HCT116 (cell line): Measurements from ENCODE around the gene SFTPB. TPM values are rescaled to one million over a fixed set of nuclear protein-coding genes. Genes with fewer than 3 reads are reported as not detected.

Source experiments
- ATAC-seq: fragments of 200-7000 bp; cut with Tn5 transposase; 2 replicates; pipeline ENCODE4 v1.9.1; 2020; ENCODE audit warnings: mild to moderate bottlenecking, moderate library complexity
- BruUV-seq: library from RNA; stranded (reverse); fragments of 400-500 nt; replicated peaks from 2 replicates; lab custom pipeline; 2021; lab: Mats Ljungman, UMichigan
- CTCF ChIA-PET: fragments of 300-600 bp; sonication (Branson Sonifier 250); formaldehyde crosslinking; loops from one replicate; lab custom pipeline; 2021; ENCODE audit warnings: antibody characterized with exemption; lab: Charles Lee
- POLR2A ChIA-PET: fragments of 300-600, 350-600 bp; sonication (Branson Sonifier 250); formaldehyde crosslinking; loops from one replicate; lab custom pipeline; 2021; ENCODE audit warnings: antibody characterized with exemption; lab: Charles Lee
- RAD21 ChIA-PET, 2 experiments: fragments of 300-600 bp; sonication (Branson Sonifier 250); formaldehyde crosslinking; loops; one replicate each; lab custom pipeline; 2023; ENCODE audit warnings: low total read pairs in 2 of 2; ENCODE audit not compliant: uncharacterized antibody in 2 of 2, unreplicated experiment in 2 of 2, low non-redundant PET in 1 of 2; lab: Charles Lee
- DNase-seq: peaks from one replicate; pipeline ENCODE4 v3.0.0-alpha.2; 2010; ENCODE audit warnings: low read depth, low spot score
- H2AFZ ChIP-seq: fragments of 200-600 bp; shearing (Covaris generic), sonication (generic); 2 replicates; pipeline ENCODE4 v1.6.1; 2017; ENCODE audit warnings: low read depth, mixed run types, mixed read lengths, antibody characterized with exemption, low read length; ENCODE audit not compliant: poor library complexity, severe bottlenecking
- H3K27ac ChIP-seq: 2 replicates; pipeline ENCODE4 v1.5.1; 2012; ENCODE audit warnings: low read depth, low read length
- H3K27me3 ChIP-seq: fragments of 200-600 bp; sonication (generic); 2 replicates; pipeline ENCODE4 v1.6.1; 2016; ENCODE audit warnings: mixed run types, low read length, mixed read lengths; ENCODE audit not compliant: insufficient read depth
- H3K36me3 ChIP-seq, 2 experiments: fragments of 200-500 bp in 1 of 2; fragments of 200-600 bp in 1 of 2; sonication (Bioruptor generic) in 1 of 2; sonication (generic) in 1 of 2; 2 replicates each; pipeline versions ENCODE4 v1.5.1 to v1.6.1; 2014 to 2016; ENCODE audit warnings: low read length in 2 of 2, inconsistent platforms in 1 of 2, mixed read lengths in 1 of 2, mixed run types in 1 of 2; ENCODE audit not compliant: insufficient read depth in 2 of 2, control insufficient read depth in 1 of 2
- H3K4me1 ChIP-seq, 2 experiments: fragments of 200-600 bp in 1 of 2; sonication (generic) in 1 of 2; 2 replicates each; pipeline versions ENCODE4 v1.5.1 to v1.6.1; 2012 to 2017; ENCODE audit warnings: low read length in 2 of 2, inconsistent platforms in 1 of 2, mild to moderate bottlenecking in 1 of 2, mixed read lengths in 1 of 2, mixed run types in 1 of 2, moderate library complexity in 1 of 2; ENCODE audit not compliant: insufficient read depth in 2 of 2, control insufficient read depth in 1 of 2
- H3K4me2 ChIP-seq: fragments of 200-600 bp; sonication (generic); 2 replicates; pipeline ENCODE4 v1.6.1; 2017; ENCODE audit warnings: mixed run types, low read length, mixed read lengths
- H3K4me3 ChIP-seq, 2 experiments: fragments of 200-600 bp in 1 of 2; sonication (generic) in 1 of 2; replicated peaks in 1 of 2; 2 replicates each; pipeline ENCODE4 v1.5.1; 2011 to 2016; ENCODE audit warnings: low read length in 2 of 2, control low read depth in 1 of 2, low read depth in 1 of 2, mild to moderate bottlenecking in 1 of 2, mixed read lengths in 1 of 2, mixed run types in 1 of 2
- H3K79me2 ChIP-seq: fragments of 200-600 bp; sonication (generic); 2 replicates; pipeline ENCODE4 v1.6.1; 2017; ENCODE audit warnings: mild to moderate bottlenecking, mixed run types, low read length, moderate library complexity, mixed read lengths; ENCODE audit not compliant: insufficient read depth
- H3K9ac ChIP-seq: fragments of 200-600 bp; sonication (generic); 2 replicates; pipeline ENCODE4 v1.6.1; 2016; ENCODE audit warnings: low read length, mixed read lengths
- H3K9me2 ChIP-seq: fragments of 200-600 bp; sonication (generic), shearing (Covaris generic); 2 replicates; pipeline ENCODE4 v1.6.1; 2017; ENCODE audit warnings: mixed run types, mild to moderate bottlenecking, moderate library complexity; ENCODE audit not compliant: insufficient read depth
- H3K9me3 ChIP-seq, 2 experiments: fragments of 200-500 bp in 1 of 2; fragments of 200-600 bp in 1 of 2; sonication (Bioruptor generic) in 1 of 2; sonication (generic) in 1 of 2; 2 replicates each; pipeline ENCODE4 v1.6.1; 2014 to 2017; ENCODE audit warnings: low read length in 2 of 2, mixed read lengths in 2 of 2, inconsistent platforms in 1 of 2, low read depth in 1 of 2, mild to moderate bottlenecking in 1 of 2, mixed run types in 1 of 2, moderate library complexity in 1 of 2; ENCODE audit not compliant: control insufficient read depth in 1 of 2, insufficient read depth in 1 of 2
- H4K20me1 ChIP-seq: fragments of 200-600 bp; sonication (generic), shearing (Covaris generic); 2 replicates; pipeline ENCODE4 v1.6.1; 2017; ENCODE audit warnings: mixed run types, mild to moderate bottlenecking, moderate library complexity; ENCODE audit not compliant: insufficient read depth
- CBX3 ChIP-seq: IDR thresholded peaks from 2 replicates; pipeline ENCODE4 v1.6.1; 2012; ENCODE audit warnings: low read depth
- CEBPB ChIP-seq: IDR thresholded peaks from 2 replicates; pipeline ENCODE4 v1.6.1; 2012; ENCODE audit warnings: low read depth
- EGR1 ChIP-seq: IDR thresholded peaks from 2 replicates; pipeline ENCODE4 v1.6.1; 2012; ENCODE audit warnings: low read depth
- ELF1 ChIP-seq: IDR thresholded peaks from 2 replicates; pipeline ENCODE4 v1.6.1; 2012; ENCODE audit warnings: low read depth, borderline replicate concordance
- EZH2 ChIP-seq: fragments of 200-600 bp; sonication (generic); IDR thresholded peaks from 2 replicates; pipeline ENCODE4 v1.6.1; 2017; ENCODE audit warnings: antibody characterized with exemption, mixed run types
- EZH2phosphoT487 ChIP-seq: fragments of 200-600 bp; IDR thresholded peaks from 2 replicates; pipeline ENCODE4 v1.6.1; 2018; ENCODE audit warnings: antibody characterized with exemption, borderline replicate concordance
- FOSL1 ChIP-seq: IDR thresholded peaks from 2 replicates; pipeline ENCODE4 v1.6.1; 2012; ENCODE audit warnings: low read depth
- JUND ChIP-seq: IDR thresholded peaks from 2 replicates; pipeline ENCODE4 v1.6.1; 2012
- POLR2A ChIP-seq: IDR thresholded peaks from 2 replicates; pipeline ENCODE4 v1.7.0; 2011; ENCODE audit warnings: borderline replicate concordance; ENCODE audit not compliant: insufficient read depth, insufficient read length; ENCODE audit errors: extremely low read depth
- POLR2AphosphoS5 ChIP-seq: IDR thresholded peaks from 2 replicates; pipeline ENCODE4 v1.6.1; 2011; ENCODE audit warnings: mild to moderate bottlenecking, low read depth, low read length, moderate library complexity
- RAD21 ChIP-seq: IDR thresholded peaks from 2 replicates; pipeline ENCODE4 v1.6.1; 2012; ENCODE audit warnings: low read depth, mild to moderate bottlenecking
- SP1 ChIP-seq: IDR thresholded peaks from 2 replicates; pipeline ENCODE4 v1.6.1; 2012; ENCODE audit warnings: low read depth
- SRF ChIP-seq: IDR thresholded peaks from 2 replicates; pipeline ENCODE4 v1.6.1; 2012; ENCODE audit warnings: low read depth
- TCF7L2 ChIP-seq: IDR thresholded peaks from 2 replicates; pipeline ENCODE4 v1.7.0; 2011; ENCODE audit warnings: borderline replicate concordance, inconsistent platforms; ENCODE audit not compliant: insufficient read depth, insufficient read length; ENCODE audit errors: extremely low read depth
- ZFX ChIP-seq: fragments of 450-650 bp; IDR thresholded peaks from 2 replicates; pipeline ENCODE4 v1.6.1; 2017
- ZNF274 ChIP-seq: fragments of 200-500 bp; sonication (Bioruptor generic); IDR thresholded peaks from 2 replicates; pipeline ENCODE4 v1.6.1; 2014; ENCODE audit warnings: mild to moderate bottlenecking, low read depth, low read length, inconsistent platforms
- intact Hi-C: fragments of 100-400 bp; cut with micrococcal nuclease; formaldehyde crosslinking; loops from 2 replicates; pipeline ENCODE4 v1.10.0; 2022
- total RNA-seq: library from RNA; stranded (reverse); gene quantifications from one replicate; pipeline ENCODE4 v1.2.1, GENCODE V29; 2021; ENCODE audit not compliant: unreplicated experiment
- TF ChIP-seq, protein P1 (sequence below): IDR thresholded peaks from 2 replicates; pipeline ENCODE4 v1.6.1; 2012
- TF ChIP-seq, protein P2 (sequence below): IDR thresholded peaks from 2 replicates; pipeline ENCODE4 v1.6.1; 2012; ENCODE audit warnings: low read depth
- TF ChIP-seq, protein P3 (sequence below): IDR thresholded peaks from 2 replicates; pipeline ENCODE4 v1.6.1; 2011; ENCODE audit warnings: mild to moderate bottlenecking, low read length, moderate library complexity; ENCODE audit not compliant: insufficient replicate concordance; ENCODE audit errors: extremely low read depth
- TF ChIP-seq, protein P4 (sequence below), 3 experiments: fragments of 200-600 bp in 1 of 3; sonication (generic) in 1 of 3; IDR thresholded peaks in 2 of 3; conservative IDR thresholded peaks in 1 of 3; 2 replicates each; pipeline ENCODE4 v1.5.1; 2012 to 2017; ENCODE audit warnings: low read depth in 2 of 3, low read length in 2 of 3, antibody characterized with exemption in 1 of 3, borderline replicate concordance in 1 of 3, control low read depth in 1 of 3, mild to moderate bottlenecking in 1 of 3, mixed read lengths in 1 of 3, mixed run types in 1 of 3, moderate library complexity in 1 of 3; ENCODE audit not compliant: insufficient read depth in 1 of 3

SFTPB gene
- total RNA-seq, 1 experiment from 2014 or later: 13.3 TPM

DNA sequence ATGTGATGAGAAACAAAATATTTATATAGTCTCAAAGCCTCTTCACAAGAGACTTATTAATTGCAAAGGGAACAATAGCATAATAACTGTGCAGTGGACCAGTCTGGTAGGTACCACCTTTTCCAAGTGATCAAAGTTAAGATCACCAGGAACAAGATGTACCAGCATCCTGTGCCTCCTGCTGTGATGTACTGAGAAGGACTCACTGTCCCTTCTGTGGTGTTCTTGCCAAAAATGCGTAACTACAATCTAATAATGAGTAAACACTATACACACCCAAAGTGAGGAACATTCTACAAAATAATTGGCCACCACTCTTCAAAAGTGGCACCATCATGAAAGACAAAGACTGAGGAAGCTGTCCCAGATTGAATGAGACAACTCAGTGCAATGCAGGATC is 40.6 kb upstream of the SFTPB start:
- intact Hi-C loops: no loop called here
- Histone ChIP-seq H2AFZ (no peak overlapping the region), H3K36me3 (no peaks in the 10 kb centered on the region), H3K4me3 (no peak overlapping the region), H4K20me1 (no peaks in the 10 kb centered on the region), H3K27ac (no peak overlapping the region), H3K9me3 (no peaks in the 10 kb centered on the region), H3K9ac (no peak overlapping the region), H3K4me2 (no peak overlapping the region), H3K79me2 (no peaks in the 10 kb centered on the region), H3K4me1 (peaks cover 0 to 19% of the 10 kb centered on the region in 2 experiments; a peak in 1 of 4 replicates), H3K9me2 (no peaks in the 10 kb centered on the region), H3K27me3 (no peaks in the 10 kb centered on the region)
- DNase-seq (no peak), ATAC-seq (no peak)
- POLR2A ChIA-PET: no interaction called here
- BruUV-seq: no TSS peak
- RAD21 ChIA-PET: interaction anchor here in 1 of 2 experiments (0.6 kb wide), 1 partner anchor 65 kb away, joined by 4 read pairs; no protein-coding TSS in a partner anchor
- CTCF ChIA-PET: interaction anchor here (1.0 to 4.6 kb wide), 4 partner anchors 11 to 71 kb away, joined by 3 to 29 read pairs (median 3); no protein-coding TSS in a partner anchor
- TF ChIP-seq, protein P1, sequence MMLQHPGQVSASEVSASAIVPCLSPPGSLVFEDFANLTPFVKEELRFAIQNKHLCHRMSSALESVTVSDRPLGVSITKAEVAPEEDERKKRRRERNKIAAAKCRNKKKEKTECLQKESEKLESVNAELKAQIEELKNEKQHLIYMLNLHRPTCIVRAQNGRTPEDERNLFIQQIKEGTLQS: no peak
- no peak for TF ChIP-seq POLR2AphosphoS5
- no peak for TF ChIP-seq ZNF274
- TF ChIP-seq CBX3: no peak
- TF ChIP-seq CEBPB: no peak
- no peak for TF ChIP-seq ZFX
- no peak for TF ChIP-seq EZH2
- TF ChIP-seq ELF1: no peak
- TF ChIP-seq FOSL1: no peak
- no peak for TF ChIP-seq RAD21
- TF ChIP-seq EGR1: no peak
- TF ChIP-seq, protein P2, sequence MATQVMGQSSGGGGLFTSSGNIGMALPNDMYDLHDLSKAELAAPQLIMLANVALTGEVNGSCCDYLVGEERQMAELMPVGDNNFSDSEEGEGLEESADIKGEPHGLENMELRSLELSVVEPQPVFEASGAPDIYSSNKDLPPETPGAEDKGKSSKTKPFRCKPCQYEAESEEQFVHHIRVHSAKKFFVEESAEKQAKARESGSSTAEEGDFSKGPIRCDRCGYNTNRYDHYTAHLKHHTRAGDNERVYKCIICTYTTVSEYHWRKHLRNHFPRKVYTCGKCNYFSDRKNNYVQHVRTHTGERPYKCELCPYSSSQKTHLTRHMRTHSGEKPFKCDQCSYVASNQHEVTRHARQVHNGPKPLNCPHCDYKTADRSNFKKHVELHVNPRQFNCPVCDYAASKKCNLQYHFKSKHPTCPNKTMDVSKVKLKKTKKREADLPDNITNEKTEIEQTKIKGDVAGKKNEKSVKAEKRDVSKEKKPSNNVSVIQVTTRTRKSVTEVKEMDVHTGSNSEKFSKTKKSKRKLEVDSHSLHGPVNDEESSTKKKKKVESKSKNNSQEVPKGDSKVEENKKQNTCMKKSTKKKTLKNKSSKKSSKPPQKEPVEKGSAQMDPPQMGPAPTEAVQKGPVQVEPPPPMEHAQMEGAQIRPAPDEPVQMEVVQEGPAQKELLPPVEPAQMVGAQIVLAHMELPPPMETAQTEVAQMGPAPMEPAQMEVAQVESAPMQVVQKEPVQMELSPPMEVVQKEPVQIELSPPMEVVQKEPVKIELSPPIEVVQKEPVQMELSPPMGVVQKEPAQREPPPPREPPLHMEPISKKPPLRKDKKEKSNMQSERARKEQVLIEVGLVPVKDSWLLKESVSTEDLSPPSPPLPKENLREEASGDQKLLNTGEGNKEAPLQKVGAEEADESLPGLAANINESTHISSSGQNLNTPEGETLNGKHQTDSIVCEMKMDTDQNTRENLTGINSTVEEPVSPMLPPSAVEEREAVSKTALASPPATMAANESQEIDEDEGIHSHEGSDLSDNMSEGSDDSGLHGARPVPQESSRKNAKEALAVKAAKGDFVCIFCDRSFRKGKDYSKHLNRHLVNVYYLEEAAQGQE: no peak
- TF ChIP-seq POLR2A: no peak
- TF ChIP-seq TCF7L2: no peak
- TF ChIP-seq SP1: no peak
- no peak for TF ChIP-seq SRF
- TF ChIP-seq, protein P3, sequence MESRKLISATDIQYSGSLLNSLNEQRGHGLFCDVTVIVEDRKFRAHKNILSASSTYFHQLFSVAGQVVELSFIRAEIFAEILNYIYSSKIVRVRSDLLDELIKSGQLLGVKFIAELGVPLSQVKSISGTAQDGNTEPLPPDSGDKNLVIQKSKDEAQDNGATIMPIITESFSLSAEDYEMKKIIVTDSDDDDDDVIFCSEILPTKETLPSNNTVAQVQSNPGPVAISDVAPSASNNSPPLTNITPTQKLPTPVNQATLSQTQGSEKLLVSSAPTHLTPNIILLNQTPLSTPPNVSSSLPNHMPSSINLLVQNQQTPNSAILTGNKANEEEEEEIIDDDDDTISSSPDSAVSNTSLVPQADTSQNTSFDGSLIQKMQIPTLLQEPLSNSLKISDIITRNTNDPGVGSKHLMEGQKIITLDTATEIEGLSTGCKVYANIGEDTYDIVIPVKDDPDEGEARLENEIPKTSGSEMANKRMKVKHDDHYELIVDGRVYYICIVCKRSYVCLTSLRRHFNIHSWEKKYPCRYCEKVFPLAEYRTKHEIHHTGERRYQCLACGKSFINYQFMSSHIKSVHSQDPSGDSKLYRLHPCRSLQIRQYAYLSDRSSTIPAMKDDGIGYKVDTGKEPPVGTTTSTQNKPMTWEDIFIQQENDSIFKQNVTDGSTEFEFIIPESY: no peak
- no peak for TF ChIP-seq JUND
- TF ChIP-seq EZH2phosphoT487: no peak
- TF ChIP-seq, protein P4, sequence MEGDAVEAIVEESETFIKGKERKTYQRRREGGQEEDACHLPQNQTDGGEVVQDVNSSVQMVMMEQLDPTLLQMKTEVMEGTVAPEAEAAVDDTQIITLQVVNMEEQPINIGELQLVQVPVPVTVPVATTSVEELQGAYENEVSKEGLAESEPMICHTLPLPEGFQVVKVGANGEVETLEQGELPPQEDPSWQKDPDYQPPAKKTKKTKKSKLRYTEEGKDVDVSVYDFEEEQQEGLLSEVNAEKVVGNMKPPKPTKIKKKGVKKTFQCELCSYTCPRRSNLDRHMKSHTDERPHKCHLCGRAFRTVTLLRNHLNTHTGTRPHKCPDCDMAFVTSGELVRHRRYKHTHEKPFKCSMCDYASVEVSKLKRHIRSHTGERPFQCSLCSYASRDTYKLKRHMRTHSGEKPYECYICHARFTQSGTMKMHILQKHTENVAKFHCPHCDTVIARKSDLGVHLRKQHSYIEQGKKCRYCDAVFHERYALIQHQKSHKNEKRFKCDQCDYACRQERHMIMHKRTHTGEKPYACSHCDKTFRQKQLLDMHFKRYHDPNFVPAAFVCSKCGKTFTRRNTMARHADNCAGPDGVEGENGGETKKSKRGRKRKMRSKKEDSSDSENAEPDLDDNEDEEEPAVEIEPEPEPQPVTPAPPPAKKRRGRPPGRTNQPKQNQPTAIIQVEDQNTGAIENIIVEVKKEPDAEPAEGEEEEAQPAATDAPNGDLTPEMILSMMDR (IDR thresholded peaks at IDR 0.05 in 2 of 3, conservative IDR thresholded peaks at IDR 0.05 in 1 of 3; ENCODE audit: borderline replicate concordance in 1 of 3, insufficient read depth in 1 of 3, low read depth in 2 of 3, low read length in 2 of 3): no peak
